ENCODE results near the gene SUN3.

Gene SUN3

GRCh38 chr7:48058990-48059389 lies 30.1 kb upstream of the SUN3 start:
- no peak for DNase-seq (ENCODE audit: low read depth)
- no peak overlapping the region for H3K4me3 ChIP-seq (replicated peaks; ENCODE audit: low read depth, low read length)
- TF ChIP-seq CTCF (IDR thresholded peaks at IDR 0.05; ENCODE audit: low read length, missing control alignments): no peak

GRCh38 chr7:48053736-48054135 lies 24.8 kb upstream of the SUN3 start:
- no peak overlapping the region for H3K4me3 ChIP-seq (replicated peaks; ENCODE audit: low read depth, low read length)
- no peak for DNase-seq (ENCODE audit: low read depth)
- TF ChIP-seq CTCF (IDR thresholded peaks at IDR 0.05; ENCODE audit: low read length, missing control alignments): no peak

- H3K4me3 ChIP-seq (replicated peaks; ENCODE audit: low read depth, low read length): no peak overlapping the region
- DNase-seq (ENCODE audit: low read depth): peak; percentile 75
- TF ChIP-seq CTCF (IDR thresholded peaks at IDR 0.05; ENCODE audit: low read length, missing control alignments): no peak
Measured at GRCh38 chr7:48052748-48053147, 23.8 kb upstream of the SUN3 start.

GRCh38 chr7:48049850-48050249 lies 20.9 kb upstream of the SUN3 start:
- DNase-seq (ENCODE audit: low read depth): no peak
- no peak overlapping the region for H3K4me3 ChIP-seq (replicated peaks; ENCODE audit: low read depth, low read length)
- TF ChIP-seq CTCF (IDR thresholded peaks at IDR 0.05; ENCODE audit: low read length, missing control alignments): no peak

- H3K4me3 ChIP-seq (replicated peaks; ENCODE audit: low read depth, low read length): no peak overlapping the region
- DNase-seq (ENCODE audit: low read depth): no peak
- no peak for TF ChIP-seq CTCF (IDR thresholded peaks at IDR 0.05; ENCODE audit: low read length, missing control alignments)
Measured at GRCh38 chr7:48048113-48048512, 19.2 kb upstream of the SUN3 start.

GRCh38 chr7:48046458-48046857 lies 17.6 kb upstream of the SUN3 start:
- no peak for TF ChIP-seq CTCF (IDR thresholded peaks at IDR 0.05; ENCODE audit: low read length, missing control alignments)
- no peak for DNase-seq (ENCODE audit: low read depth)
- H3K4me3 ChIP-seq (replicated peaks; ENCODE audit: low read depth, low read length): no peak overlapping the region

- no peak for TF ChIP-seq CTCF (IDR thresholded peaks at IDR 0.05; ENCODE audit: low read length, missing control alignments)
Measured at GRCh38 chr7:48045195-48045765, 16.4 kb upstream of the SUN3 start.

More at GRCh38 chr7:48045195-48045765, 16.4 kb upstream of the SUN3 start:
- DNase-seq (ENCODE audit: low read depth): no peak
- no peak overlapping the region for H3K4me3 ChIP-seq (replicated peaks; ENCODE audit: low read depth, low read length)

All from fibroblast of pulmonary artery (primary cell).